GM19043 (cell line): ENCODE results near the gene CCDC83.
"Not testable (repeated sequence)": the region's sequence is repeated elsewhere in the genome, so short reads cannot be mapped to it uniquely, and the experiment has no call there.

ENCODE experiments used
- ATAC-seq: cut with Tn5 transposase; IDR thresholded peaks from one replicate; pipeline ENCODE4 v1.9.1; 2021; ENCODE audit warnings: low read depth; ENCODE audit not compliant: unreplicated experiment

The CCDC83 gene

DNA sequence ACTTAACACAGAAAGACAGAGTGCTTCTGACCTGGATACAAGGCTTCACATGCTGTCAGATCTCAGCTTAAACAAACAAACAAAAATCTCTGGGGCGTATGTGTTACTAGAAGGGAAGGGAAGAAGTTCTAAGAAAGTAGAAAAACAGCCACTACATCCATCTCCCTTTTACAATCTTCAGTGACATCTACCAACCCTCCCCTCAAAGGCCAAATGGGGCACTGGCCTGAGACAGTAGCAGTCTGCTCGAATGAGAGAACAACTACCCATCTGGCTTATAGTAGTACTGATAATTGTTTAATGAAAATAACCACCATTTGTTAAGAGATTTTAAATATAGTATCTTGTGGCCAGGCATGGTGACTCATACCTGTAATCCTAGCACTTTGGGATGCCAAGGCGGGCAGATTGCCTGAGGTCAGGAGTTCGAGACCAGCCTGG lies 29.4 kb downstream of the CCDC83 start:
- ATAC-seq, result no peak

- no peak for ATAC-seq
Measured at GRCh38 chr11:85886089-85887056, 31.2 kb downstream of the CCDC83 start.

DNA sequence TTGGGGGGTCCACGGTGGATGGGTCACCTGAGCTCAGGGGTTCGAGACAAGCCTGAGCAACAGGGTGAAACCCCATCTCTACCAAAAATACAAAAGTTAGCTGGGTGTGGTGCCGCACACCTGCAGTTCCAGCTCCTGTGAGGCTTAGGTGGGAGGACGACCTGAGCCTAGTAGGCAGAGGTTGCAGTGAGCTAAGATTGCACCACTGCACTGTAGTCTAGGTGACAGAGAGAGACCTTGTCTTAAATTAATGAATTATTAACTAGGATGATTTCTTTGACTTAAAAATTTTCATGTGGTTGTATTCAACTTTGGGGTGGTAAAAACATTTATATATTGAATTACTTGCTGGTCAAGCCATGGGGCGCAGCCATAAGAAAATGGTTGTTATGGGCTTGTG lies 33.9 kb downstream of the CCDC83 start:
- no peak for ATAC-seq

- no peak for ATAC-seq
Measured at GRCh38 chr11:85889676-85890579, 34.7 kb downstream of the CCDC83 start.

DNA sequence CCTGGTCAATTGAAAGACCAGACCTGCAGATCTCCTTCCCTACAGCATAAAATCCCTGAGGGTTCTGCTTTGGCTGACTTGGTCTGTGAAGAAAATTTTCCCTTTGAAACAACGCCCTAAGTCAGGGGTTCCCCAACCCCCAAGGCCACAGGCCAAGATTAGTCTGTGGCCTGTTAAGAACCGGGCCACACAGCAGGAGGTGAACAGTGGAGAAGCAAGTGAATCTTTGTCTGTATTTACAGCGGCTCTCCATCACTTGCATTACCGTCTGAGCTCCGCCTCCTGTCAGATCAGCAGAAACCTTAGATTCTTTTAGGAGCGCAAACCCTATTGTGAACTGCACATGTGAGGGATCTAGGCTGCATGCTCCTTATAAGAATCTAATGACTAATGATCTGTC lies 38.2 kb downstream of the CCDC83 start:
- ATAC-seq, result no peak

DNA sequence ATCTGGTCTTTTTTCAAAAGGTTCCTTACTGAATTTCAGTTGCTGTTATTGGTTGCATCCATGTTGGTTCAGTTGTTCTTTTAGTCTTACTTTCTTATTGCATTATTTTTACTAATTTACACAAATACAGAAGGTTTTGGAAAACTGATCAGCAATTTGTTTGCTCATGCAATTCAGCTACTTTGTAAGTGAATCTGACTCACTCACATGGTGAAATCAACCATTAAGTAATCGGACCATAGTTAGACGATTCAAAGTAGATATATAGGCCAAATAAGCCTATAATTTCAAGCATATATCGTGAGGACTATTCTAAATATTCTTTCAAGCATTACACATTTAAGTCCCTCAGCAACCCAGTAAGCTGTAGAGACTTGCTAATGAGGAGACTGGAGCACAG lies 41.7 kb downstream of the CCDC83 start:
- no peak for ATAC-seq

- no peak for ATAC-seq
Measured at GRCh38 chr11:85898456-85898855, 43.3 kb downstream of the CCDC83 start.

- no peak for ATAC-seq
Measured at GRCh38 chr11:85902353-85902752, 47.2 kb downstream of the CCDC83 start.

GRCh38 chr11:85903406-85903805 lies 48.2 kb downstream of the CCDC83 start:
- ATAC-seq, result no peak

- ATAC-seq, result no peak
Measured at GRCh38 chr11:85903811-85904210, 48.6 kb downstream of the CCDC83 start.

GRCh38 chr11:85912414-85912813 lies 57.2 kb downstream of the CCDC83 start:
- ATAC-seq, result no peak

DNA sequence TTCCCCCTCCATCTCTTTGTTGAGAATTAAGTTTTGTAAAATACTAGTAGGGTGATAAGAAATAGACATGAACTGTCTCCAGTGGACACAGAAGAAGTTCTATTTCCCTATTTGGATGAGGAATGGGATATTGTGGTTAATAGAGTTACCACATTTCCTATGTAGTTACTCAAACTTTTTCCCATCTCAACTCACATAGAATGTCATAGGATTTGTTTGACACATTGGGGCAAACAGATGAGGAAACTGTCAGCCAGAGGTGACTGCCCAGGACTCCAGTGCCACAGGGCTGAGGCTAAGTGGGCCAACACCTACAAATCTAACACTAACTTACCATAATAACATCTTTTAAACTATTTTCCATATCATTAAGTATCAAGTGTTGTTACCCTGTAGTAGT lies 58.3 kb downstream of the CCDC83 start:
- no peak for ATAC-seq

- no peak for ATAC-seq
Measured at GRCh38 chr11:85914425-85914824, 59.2 kb downstream of the CCDC83 start.

GRCh38 chr11:85918910-85919794 lies 64.0 kb downstream of the CCDC83 start:
- ATAC-seq, result no peak

DNA sequence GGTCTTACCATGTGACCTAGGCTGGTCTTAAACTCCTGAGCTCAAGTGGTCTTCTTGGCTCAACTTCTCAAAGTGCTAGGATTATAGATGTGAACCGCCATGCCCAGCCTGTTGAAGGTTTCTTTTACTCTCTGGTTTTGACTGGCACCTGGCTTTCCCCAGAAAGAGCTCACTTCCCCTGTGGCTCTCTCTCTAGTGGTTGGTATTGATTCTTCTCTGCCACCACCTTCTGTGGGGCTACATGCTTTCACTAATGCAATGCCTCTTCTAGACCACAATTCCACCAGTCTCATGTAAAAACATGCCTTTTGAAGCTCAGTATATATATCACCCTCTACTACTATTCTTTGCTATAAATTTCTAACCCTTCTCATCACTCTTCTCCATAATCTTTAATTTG lies 67.2 kb downstream of the CCDC83 start:
- no peak for ATAC-seq

- ATAC-seq, result no peak
Measured at GRCh38 chr11:85923455-85923854, 68.3 kb downstream of the CCDC83 start.

- not testable (repeated sequence) for ATAC-seq
Measured at GRCh38 chr11:85926653-85927214, 71.6 kb downstream of the CCDC83 start.

DNA sequence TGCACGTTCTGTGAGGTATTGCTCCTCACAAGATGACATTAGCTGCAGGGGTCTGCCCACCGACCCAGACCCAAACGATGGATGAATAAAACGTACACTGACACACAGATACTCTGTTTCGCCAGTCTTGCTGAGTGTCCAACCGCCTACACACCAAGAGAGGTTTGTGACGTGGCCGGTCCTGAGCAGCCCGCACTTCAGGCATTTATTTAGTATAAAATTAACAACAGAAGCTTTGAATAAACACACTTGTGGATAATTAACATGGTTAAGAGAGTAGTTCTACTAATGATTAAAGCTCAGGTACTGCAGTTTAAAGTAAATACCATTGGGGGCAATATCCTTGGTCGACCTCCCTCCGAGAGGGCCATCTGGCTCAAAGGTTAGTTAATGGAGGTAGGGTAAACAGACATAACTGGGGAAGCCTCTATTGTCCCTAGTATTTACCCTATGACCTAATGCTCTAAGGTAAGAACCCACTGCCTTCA lies 75.7 kb downstream of the CCDC83 start:
- ATAC-seq, result no peak

GRCh38 chr11:85934596-85935169 lies 79.5 kb downstream of the CCDC83 start:
- ATAC-seq, result no peak
